Hematopoietic multipotent progenitor cell (in vitro differentiated cells): Measurements from ENCODE around the gene RBBP8NL. TPM values are rescaled to one million over a fixed set of nuclear protein-coding genes. Genes with fewer than 3 reads are reported as not detected.

Experiments used
- DNase-seq, 3 donors: peaks; one replicate each; pipeline ENCODE4 v3.0.0-alpha.2; 2011 to 2015; ENCODE audit warnings: low read depth in 2 of 3, low spot score in 2 of 3
- total RNA-seq: library from RNA; depleted of rRNA; stranded (reverse); fragments of >200 nt; gene quantifications from one replicate; pipeline ENCODE4 v1.2.3, GENCODE V29; 2012

RBBP8NL gene
- total RNA-seq, 1 donor, result not detected

DNA sequence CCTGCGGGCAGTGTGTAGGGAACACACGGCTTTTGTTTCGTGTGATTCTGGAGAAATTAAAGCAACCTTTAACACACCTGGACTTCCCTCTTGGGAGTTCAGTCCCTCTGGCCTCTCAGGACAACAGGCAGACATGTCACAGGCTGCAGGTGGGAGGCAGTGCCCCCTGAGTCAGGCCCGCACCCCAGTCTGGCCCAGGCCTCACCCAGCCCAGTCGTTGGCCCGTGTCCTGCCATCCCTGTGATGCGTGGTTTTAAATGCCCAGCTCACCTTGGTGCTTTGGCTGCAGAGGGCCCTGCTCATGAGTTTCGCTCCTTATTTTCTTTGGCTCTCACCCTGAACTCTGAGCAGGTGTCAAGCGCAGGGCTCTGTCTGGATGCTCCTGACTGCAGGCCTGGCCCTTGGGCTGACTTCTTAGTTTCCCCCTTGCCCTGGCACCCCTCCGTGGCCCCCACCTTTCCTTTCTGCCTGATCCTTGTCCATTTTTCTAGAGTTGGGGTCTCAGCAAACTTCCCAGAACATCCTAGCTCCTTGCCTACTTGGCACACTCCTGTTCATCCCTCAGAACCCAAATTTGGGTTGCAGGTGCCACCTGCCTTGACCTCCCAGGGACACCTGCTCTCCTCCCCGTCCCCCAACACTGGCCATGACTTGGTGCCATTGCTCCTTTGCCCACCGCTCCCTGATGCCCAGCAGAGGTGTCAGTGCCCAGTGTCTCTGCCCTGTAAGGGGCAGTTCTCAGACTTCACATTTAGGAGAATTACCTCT is 18.1 kb downstream of the RBBP8NL start:
- no peak for DNase-seq

DNA sequence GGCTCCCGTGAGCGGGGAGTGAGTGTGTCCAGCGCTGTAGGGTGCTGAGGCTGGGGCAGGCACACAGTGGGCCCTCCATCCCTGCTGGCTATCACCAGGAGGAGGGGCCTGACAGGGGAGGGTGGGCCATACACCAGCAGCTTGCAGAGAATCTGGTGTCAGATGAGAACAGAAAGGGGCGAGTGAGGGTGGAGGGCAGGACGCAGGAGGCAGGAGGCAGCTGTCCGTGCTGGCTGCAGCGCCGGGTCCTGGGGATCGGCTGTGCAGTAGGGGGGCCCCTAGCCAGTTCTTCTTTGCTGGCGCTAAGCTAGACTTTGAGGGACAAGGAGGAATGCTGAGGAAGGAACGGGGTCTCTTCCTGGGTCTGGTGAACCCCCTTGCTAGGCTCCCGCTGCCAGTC is 18.7 kb downstream of the RBBP8NL start:
- DNase-seq, result no peak

DNA sequence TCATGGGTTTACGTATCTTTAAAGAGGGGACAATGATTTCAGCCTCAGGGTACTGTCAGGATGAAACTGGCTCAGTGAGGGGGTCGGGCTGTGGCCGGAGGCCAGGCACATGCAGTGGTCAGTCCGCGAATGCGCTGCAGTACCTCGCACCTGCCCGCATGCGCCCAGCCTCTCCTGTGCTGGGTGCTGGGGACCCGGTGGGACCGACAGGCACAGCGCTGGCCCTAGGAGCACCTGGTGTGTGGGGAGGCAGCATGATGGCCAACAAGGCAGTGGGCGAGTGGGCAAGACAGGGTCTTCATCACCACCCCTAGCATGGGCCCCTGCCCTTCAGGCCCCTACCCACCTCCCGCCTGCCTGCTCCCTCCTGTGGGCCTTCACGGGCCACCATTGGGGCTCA is 19.3 kb downstream of the RBBP8NL start:
- no peak for DNase-seq

DNA sequence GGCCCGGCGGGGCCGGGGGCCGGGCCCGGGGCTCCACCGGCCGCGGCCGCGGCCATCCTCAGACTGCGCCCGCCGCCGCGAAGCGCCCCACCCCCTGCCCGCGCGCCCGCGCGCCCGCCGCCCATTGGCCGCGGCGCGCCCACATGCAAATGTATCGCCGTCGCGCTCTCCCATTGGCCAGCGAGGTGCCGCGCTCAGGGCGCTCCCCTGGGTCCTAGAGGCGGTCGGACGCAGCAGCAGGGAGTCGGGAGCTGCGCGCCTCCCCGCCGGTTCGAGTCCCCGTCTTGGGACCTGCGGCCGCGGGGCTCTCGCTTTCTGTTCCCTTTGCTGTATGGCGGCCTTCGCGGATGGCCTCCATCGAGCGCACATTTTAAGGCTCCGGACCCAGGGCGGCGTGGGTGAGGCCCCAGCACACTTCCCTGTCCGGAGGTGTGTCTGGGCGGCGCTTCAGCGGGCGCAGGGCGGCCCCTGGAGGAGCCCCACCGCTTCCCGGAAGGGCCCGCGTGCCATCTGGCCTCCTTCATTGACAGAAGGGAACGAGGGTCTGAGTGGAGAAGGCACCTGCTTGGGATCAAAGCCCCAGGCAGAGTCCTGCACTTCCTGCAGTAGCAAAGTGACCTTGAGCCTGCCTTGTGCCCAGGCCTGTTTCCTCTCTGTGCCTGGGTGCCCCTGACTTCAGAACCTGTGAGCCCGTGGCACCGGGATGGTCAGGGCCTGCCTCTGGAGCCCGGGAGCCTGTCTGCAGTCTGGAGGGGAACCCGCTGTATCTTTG is 19.9 kb downstream of the RBBP8NL start, which contains the start of gene CABLES2:
TSS of gene CABLES2 (minus strand) at position 65 of the 772 bp plus-strand sequence. CDS start at position 56, 9 bp downstream.
- peak; percentile 76 to 95 (median 92) for DNase-seq

DNA sequence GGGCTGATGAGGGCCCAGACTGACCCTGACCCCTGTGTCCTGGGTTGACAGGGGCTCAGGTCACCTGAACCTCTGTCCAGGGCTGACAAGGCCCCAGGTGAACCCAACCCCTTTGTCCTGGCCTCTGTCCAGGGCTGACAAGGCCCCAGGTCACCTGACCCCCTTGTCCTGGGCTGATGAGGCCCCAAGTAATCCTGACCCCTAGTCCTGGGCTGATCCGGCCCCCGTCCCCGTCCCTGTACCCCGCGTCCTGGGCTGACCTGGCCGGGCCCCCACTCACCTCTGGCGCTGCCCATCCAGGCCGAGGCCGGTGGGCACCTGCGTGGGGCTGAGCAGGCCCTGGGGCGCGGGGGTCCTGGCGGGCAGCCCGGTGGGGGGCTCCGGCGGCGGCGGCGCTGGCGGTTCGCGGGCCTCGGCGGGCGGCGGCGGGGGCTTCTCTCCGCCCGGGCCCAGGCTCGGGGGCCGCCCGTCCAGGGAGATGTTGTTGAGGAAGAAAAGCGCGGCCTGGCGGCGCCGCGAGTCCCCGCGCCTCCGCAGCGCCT is 20.6 kb downstream of the RBBP8NL start:
- no peak for DNase-seq

DNA sequence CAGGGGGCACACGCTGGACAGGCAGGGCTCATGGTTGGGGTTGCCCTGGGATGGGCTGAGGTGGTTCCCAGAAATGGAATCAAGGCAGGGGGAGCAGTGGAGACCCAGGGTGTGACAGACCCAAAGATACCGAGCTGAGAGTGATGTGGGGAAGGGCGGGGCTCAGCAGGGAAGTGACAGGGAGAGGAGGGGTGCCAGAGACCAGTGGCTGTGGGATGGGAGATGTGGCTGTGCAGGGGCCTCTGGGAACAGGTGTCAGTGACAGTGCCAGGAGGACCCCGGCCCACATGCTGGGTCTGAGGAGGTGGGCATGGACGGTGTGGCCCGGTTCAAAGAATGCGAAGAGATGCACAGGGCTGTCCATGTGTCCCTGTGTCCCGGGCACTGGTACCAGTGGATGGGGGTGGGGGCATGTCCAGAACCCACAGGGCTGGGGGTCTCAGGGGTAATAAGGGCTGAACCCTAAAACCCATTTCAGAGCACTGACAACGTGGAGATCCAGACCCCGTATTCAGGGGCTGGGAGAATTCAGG is 21.3 kb downstream of the RBBP8NL start:
- DNase-seq, result no peak

DNA sequence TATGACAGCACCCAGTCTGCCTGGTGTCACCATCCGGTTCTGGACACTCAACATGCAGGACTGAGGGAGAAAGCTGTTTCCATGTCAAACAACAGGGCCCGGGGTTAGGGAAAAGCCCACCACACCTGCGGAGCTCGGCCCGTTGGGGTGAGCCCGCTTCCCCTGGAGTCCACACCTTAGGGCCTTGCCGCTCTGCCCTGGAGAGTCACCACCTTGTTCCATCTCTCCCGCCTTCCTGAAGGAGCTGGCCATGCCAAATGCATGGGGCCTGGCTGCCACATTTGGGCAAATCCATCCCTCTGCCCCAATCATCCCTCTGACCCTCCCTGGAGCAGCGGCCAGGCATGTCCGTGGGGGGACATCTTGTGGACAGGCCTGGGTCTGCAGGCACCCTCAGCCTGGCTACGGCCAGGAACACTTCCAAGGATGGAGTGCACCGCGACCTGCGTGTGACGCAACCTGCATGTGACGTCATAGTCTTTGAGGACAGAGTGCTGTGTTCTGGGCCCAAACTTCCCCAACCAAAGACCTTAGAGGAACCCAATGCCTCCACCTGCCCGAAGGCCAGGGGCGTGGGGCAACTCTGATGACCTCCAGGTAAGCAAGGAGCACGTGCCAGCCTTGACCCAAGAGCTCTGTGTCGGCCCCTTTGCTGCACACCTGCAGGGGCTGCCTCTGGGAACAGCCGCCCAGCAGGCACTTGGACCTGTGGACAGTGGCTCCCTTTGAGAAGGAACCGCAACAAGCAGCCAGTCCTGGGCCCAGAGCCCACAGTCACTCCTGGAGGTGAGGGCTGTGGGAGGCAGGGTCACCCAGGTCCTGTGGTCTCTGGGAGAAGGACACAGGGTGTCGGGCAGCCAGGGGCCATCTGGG is 22.0 kb downstream of the RBBP8NL start:
- no peak for DNase-seq

DNA sequence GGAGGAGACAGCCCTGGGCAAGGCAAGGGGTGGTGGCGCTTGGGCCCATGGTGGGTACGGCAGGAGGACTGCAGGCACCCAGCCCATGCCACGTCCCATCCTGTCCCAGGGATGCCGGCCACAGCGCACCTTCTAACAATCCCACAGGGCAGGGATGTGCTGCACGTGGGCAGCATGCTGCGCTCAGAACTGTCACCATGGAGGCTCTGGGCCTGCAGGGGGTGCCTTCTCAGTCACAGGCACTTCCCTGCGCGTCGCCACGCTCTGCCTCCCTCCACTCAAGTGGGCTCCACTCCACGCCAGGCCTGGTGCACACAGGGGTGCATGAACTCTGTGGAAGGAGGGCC is 22.6 kb downstream of the RBBP8NL start:
- no peak for DNase-seq

DNA sequence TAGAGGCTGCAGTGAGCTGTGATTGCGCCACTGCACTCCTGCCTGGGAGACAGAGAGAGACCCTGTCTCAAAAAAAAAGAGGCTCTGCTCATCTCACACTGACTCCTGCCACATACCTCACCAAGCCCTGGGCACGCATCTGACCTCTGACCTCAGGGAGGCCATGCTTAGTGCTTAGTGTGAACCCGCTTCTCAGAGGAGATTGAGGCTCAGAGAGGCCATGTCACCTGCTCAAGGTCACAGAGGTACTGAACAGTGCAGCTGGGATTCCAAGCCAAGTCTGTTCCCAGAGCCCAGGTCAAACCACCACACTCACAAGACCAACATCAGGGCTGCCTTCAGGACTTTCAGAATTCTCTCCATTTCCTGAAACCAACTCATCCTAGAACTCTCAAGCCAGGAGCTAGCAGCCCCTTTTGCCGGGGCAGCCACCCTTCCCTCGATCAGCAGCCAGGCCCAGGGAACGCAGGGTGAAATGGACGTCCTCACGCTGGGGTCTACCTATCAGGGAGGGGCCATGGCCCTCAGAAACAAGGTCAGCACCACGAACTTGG is 23.1 kb downstream of the RBBP8NL start:
- DNase-seq, result no peak

DNA sequence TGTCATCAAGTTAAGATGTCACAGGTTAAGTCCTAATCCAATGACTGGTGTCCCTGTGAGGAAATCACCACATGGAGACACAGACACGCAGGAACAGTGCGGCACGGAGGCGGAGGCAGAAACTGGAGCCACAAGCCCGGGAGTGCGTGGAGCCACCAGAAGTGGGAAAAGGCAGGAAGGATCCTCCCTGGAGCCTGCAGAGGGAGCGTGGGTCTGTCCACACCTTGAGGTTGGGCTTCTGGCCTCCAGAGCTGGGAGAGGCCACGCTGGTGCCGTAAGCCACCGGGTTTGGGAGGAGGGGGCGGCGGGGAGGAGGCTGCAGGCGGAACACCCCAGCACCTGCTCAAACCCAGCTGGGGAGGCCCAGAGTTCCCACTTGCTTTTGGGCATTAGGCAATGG is 24.0 kb downstream of the RBBP8NL start:
- DNase-seq, result no peak

DNA sequence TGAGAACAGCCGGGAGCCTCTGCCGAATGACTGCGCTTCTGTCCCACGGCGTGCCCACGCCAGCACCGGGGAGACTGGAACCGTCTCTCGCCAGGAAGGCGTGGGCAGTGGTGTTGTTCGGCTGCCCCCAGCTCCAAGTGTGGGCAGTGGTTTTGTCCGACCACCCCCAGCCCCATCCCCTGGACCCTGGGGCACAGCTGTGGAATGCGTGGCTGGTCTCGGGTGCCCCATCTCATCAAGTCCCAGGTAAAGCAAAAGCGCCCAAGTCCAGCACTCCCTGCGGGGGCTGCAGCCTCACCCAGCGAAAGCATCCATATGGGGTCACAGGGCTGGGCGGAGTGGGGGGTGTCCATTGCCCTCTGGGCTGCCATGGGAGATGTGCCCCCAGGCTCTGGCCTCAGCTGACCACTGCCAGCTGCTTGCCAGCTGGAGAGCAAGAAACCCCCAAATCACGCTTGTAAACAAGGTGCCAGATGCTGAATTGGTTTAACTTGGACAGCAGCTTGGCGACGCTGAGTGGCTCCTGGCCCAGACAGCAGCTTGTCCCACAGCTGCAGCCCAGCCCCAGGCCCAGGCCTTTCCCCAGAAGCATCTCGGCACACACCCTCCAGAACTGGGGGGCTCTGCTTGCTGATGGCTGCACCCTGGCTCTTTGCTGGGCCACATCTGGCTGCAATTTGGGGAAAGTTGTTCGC is 24.7 kb downstream of the RBBP8NL start:
- no peak for DNase-seq

DNA sequence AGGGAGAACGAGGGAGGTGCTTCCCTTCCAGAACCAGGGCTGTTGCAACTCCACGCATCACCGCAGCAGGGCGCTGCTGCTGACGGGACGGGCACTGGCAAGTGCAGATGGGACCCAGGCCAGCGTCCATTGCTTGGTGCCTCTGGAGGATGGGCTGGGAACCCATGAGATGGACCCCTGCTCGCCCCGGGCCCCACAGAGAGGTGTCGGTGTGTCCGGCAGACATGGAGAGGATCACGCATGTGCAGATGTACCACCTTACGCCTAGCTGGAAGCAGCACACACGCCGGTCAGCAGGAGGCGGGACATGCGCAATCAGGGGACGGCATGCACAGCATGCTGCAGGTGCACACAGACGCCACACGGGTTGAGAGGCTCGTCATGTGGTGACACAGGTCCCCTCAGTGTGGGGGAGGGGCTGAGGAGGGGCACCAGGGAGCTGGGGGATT is 26.0 kb downstream of the RBBP8NL start:
- DNase-seq, result no peak

DNA sequence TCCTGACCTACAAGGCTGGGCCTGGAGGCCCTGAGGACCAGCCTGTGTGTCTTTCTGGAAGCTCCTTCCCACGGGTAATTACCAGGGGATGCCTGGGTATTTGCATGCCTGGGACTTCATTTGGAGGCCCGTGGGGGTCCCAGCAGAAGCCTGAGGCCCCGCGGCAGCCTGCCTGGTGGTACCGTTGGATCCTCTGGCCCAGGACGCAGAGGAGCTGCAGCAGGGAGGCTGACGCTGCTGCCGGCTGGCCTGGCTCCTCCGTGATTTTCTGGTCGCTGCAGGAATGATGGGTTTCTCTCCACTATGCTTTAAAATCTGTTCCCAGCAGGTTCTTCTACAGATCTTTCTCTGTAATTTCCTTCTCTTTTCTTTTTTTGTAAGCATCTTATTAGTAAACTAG is 26.8 kb downstream of the RBBP8NL start:
- DNase-seq, result no peak

DNA sequence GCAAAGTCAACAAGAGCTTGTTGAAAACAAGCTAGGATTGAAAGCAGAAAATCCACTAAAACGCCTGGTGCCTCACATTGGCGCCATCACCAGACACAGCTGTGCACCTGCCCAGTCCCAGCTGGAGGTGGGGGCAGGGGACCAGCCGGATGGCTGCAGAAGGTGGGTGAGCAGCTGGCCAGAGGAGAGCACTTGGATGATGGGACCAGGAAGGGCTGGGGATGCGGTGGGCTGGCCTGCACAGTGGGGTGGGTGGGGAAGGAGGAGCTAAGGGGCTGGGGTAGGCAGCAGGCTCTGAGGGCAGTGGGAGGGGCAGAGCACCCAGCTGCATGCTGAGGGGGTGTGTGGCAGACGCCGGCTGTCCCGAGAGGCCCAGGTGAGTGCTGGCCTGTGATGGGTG is 27.3 kb downstream of the RBBP8NL start:
- no peak for DNase-seq

DNA sequence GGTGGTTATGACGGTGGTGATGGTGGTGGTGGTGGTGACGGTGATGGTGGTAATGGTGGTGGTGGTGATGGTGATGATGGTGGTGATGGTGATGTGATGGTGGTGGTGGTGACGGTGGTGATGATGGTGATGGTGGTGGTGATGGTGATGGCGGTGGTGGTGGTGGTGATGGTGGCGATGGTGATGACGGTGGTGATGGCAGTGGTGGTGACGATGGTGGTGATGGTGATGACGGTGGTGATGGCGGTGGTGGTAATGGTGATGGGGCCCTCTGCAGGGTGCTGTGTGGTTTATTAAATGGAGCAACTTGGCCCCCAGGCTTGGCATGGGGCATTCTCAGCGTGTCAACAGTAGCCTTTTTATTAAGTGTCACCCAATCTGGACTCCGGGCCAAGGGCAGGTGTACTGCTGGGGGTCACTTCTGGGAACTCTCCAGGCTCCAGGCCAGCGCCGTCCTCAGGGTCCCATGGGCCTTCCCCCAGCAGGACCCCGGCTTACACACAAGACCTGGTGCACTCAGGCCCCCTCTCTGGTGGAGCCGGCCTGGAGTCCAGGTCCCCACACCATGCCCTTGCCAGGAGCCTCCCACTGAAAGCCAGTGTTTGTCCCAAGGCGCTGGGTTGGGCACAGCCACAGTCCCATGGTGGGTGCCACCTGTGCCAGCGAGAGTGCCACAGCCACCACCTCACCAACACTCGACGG is 29.1 kb downstream of the RBBP8NL start:
- no peak for DNase-seq

DNA sequence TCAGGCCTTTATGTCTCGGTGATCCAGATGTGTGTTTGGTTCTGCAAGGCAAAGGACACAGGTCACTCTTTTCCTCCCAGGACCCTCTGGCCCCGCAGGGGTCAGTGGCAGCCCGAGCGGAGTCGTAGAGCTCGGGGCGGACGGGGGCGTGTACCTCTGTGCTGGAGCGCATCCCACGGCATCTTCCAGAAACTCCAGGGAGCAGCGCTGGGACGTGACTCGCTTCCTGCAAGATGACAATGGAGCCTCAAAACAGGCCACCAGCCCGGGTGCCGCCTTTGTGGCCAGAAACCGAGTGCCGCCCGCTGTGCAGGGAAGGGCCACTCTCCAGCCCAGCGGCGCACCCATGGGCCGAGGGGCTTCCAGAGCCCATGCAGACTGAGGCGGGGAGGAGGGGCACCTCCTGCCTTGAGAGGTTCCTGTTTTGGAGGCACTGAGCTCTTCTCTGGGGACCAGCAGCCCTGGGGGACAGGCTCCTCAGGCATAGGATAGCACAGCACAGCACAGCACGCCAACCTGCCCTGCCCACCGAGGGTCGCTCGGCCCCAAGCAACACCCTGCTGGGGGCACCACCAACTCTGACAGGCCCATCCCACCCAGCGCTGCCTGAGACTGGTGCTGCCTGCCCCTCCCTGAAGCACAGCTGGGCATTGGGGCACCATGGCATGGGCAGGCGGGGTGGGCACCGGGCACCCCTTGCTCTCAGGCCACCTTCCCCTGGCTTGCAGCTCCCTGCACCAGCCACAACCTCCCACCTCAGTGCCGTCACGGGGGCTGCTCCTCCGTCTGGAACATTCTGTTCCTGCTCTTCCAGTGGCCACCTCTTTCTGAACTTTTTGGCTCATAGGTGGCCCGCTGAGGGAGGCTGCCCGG is 30.7 kb downstream of the RBBP8NL start:
- DNase-seq, result no peak

DNA sequence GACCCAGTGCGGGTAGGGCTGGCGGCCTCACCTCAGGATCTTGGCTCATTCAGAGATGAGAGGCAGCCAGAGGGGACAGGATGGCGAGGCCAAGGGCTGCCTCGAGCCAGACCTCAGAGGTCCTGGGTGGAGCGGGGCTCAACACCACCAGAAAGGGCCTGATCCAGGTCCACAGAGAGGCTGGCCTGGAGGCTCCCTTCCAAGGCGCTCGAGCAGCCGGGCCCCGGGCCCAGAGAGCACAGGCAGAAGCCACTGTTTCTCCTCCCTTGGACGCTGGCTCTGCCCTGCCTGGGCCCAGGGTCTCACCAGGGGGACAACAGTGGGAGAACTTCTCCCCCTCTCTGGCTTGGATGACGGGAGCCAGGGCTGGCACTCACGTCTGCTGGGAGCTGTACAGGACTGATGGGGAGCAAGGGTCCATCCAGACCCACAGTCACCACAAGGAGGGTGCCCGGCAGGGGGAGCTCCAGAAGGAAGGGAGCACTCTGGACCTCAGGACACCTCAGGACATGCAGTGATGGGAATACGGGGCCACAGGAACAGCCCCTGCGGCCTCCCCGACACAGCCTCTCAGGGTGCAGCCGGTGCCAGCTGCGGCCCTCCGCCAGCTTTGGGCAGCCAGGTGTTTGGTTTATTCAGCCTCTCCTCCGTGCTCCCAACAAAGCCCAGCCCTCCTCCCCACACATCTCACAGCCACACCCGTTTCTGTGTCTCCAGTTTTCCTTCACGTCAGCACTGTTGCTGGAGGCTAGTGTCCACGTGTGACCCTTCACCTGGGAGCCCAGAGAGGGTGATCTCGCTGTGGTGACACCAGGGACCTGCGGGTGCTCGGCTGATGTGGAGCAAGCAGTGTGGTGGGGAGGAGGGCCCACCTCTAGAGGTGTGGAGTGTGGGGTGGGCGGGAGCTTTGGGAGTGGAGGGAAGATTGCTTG is 31.8 kb downstream of the RBBP8NL start:
- DNase-seq, result no peak
